ENCODE results near the gene TTLL4.

TTLL4 gene

DNA sequence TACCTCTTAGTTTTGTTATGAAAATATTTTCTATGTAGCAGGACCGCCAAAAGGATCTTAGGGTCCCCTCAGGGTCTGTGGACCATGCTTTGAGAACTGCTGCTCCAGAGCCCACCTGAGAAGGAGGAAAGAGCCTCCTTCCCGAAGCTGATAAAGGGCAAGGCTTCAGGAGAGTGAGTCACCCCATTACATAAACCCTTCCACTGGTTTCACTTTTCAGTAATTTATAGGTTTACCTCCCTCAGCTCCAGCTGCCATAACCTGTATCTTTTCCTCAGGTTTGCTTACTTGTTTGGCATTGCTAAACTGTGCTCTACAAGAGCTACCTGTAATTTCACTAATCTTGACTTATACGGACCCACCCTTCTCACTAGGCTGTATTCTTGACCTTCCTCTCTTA, 6.6 kb downstream of the TTLL4 start:
- no peak overlapping the region for H3K9ac ChIP-seq (ENCODE audit: low read depth, low read length, poor library complexity, severe bottlenecking)
- H3K4me2 ChIP-seq (ENCODE audit: low read depth, low read length, poor library complexity, severe bottlenecking) = peak overlapping the region; percentile 26
- TF ChIP-seq CTCF (conservative IDR thresholded peaks at IDR 0.05; ENCODE audit: low read length) (no peak), EZH2phosphoT487 (IDR thresholded peaks at IDR 0.05; ENCODE audit: borderline replicate concordance) (no peak)
- H3K79me2 ChIP-seq (ENCODE audit: insufficient read depth, low read length) = peaks cover 52% of the 10 kb centered on the region
- peaks cover 27% of the 10 kb centered on the region for H3K4me1 ChIP-seq (ENCODE audit: insufficient read depth, low read length, poor library complexity, severe bottlenecking)
- no peaks in the 10 kb centered on the region for H3K27me3 ChIP-seq (ENCODE audit: insufficient read depth, low read length, poor library complexity, severe bottlenecking)
- no peaks in the 10 kb centered on the region for H3K9me3 ChIP-seq (ENCODE audit: insufficient read depth, low read depth, low read length)
- peaks cover 16% of the 10 kb centered on the region for H4K20me1 ChIP-seq (ENCODE audit: insufficient read depth, low read length, poor library complexity, severe bottlenecking)
- H3K36me3 ChIP-seq (ENCODE audit: insufficient read depth, low read length) = no peaks in the 10 kb centered on the region; the same call in 1 of the 2 replicates
- no peaks in the 10 kb centered on the region for H3K9me2 ChIP-seq (replicated peaks; ENCODE audit: low read depth, low read length)
- no peak overlapping the region for H3K4me3 ChIP-seq (ENCODE audit: low read length, poor library complexity, severe bottlenecking)
- no peak overlapping the region for H2AFZ ChIP-seq (ENCODE audit: low read length)
- no peaks in the 10 kb centered on the region for H3F3A ChIP-seq (ENCODE audit: low read depth)

DNA sequence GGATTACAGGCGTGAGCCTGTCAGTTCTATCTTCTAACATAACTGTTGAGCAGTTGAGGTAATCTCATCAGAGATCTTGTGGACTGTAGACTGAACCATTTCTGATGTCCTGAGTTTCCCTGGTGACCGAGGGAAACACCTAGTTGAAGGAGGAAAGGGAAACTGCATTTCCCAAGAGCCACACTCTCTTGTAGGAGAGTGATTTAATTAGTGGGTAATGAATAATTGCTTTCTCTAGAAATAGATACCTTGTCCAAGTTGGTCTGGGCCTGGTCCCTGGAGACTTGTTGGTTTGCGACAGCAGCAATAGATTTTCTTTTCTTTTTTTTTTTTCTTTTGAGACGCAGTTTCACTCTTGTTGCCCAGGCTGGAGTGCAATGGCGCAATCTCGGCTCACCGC, 7.4 kb downstream of the TTLL4 start:
- no peaks in the 10 kb centered on the region for H3K27me3 ChIP-seq (ENCODE audit: insufficient read depth, low read length, poor library complexity, severe bottlenecking)
- H3K9me2 ChIP-seq (replicated peaks; ENCODE audit: low read depth, low read length) = no peaks in the 10 kb centered on the region
- no peaks in the 10 kb centered on the region for H3K9me3 ChIP-seq (ENCODE audit: insufficient read depth, low read depth, low read length)
- H2AFZ ChIP-seq (ENCODE audit: low read length) = no peak overlapping the region
- H3K4me3 ChIP-seq (ENCODE audit: low read length, poor library complexity, severe bottlenecking) = no peak overlapping the region
- peaks cover 44% of the 10 kb centered on the region for H3K79me2 ChIP-seq (ENCODE audit: insufficient read depth, low read length)
- no peak overlapping the region for H3K4me2 ChIP-seq (ENCODE audit: low read depth, low read length, poor library complexity, severe bottlenecking)
- no peaks in the 10 kb centered on the region; the same call in 1 of the 2 replicates for H3F3A ChIP-seq (ENCODE audit: low read depth)
- H4K20me1 ChIP-seq (ENCODE audit: insufficient read depth, low read length, poor library complexity, severe bottlenecking) = peaks cover 14% of the 10 kb centered on the region
- H3K9ac ChIP-seq (ENCODE audit: low read depth, low read length, poor library complexity, severe bottlenecking) = no peak overlapping the region
- peaks cover 26% of the 10 kb centered on the region for H3K4me1 ChIP-seq (ENCODE audit: insufficient read depth, low read length, poor library complexity, severe bottlenecking)
- H3K36me3 ChIP-seq (ENCODE audit: insufficient read depth, low read length) = no peaks in the 10 kb centered on the region; the same call in 1 of the 2 replicates
- no peak for TF ChIP-seq CTCF (conservative IDR thresholded peaks at IDR 0.05; ENCODE audit: low read length)
- TF ChIP-seq EZH2phosphoT487 (IDR thresholded peaks at IDR 0.05; ENCODE audit: borderline replicate concordance) = no peak

DNA sequence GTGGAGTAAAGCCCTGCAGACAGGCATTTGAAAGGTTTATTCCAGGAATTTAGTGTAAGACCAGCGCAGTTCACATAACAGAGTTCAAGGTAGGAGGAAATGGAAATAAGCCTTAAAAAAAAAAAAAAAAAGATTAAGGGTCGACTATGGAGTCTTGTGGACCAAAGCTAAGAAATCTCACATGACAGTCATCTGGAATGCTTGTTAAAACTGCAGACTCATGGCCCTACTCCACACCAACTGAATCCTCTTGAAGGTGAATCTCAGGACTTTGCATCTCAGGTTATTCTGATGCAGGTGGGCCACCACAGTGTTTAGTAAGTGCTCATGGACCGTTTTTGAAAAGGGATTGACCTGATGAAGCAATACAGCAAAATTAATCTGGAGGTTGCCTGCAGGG, 8.8 kb downstream of the TTLL4 start:
- Histone ChIP-seq H3K9ac (ENCODE audit: low read depth, low read length, poor library complexity, severe bottlenecking) (no peak overlapping the region), H3K36me3 (ENCODE audit: insufficient read depth, low read length) (no peaks in the 10 kb centered on the region; the same call in 1 of the 2 replicates), H3K9me3 (ENCODE audit: insufficient read depth, low read depth, low read length) (no peaks in the 10 kb centered on the region), H3K27me3 (ENCODE audit: insufficient read depth, low read length, poor library complexity, severe bottlenecking) (no peaks in the 10 kb centered on the region), H3K4me3 (ENCODE audit: low read length, poor library complexity, severe bottlenecking) (no peak overlapping the region), H3K4me1 (ENCODE audit: insufficient read depth, low read length, poor library complexity, severe bottlenecking) (peaks cover 19% of the 10 kb centered on the region), H3F3A (ENCODE audit: low read depth) (no peaks in the 10 kb centered on the region; the same call in 1 of the 2 replicates), H2AFZ (ENCODE audit: low read length) (no peak overlapping the region), H3K4me2 (ENCODE audit: low read depth, low read length, poor library complexity, severe bottlenecking) (no peak overlapping the region), H3K9me2 (replicated peaks; ENCODE audit: low read depth, low read length) (no peaks in the 10 kb centered on the region), H4K20me1 (ENCODE audit: insufficient read depth, low read length, poor library complexity, severe bottlenecking) (peaks cover 4% of the 10 kb centered on the region), H3K79me2 (ENCODE audit: insufficient read depth, low read length) (peaks cover 30% of the 10 kb centered on the region; the same call in 1 of the 2 replicates)
- TF ChIP-seq EZH2phosphoT487 (IDR thresholded peaks at IDR 0.05; ENCODE audit: borderline replicate concordance) (no peak), CTCF (conservative IDR thresholded peaks at IDR 0.05; ENCODE audit: low read length) (no peak)

Measured in Loucy (cell line).